B cell (primary cell): ENCODE data around the gene CD200.

Experiments
- CTCF ChIP-seq: fragments of 200-600 bp; IDR thresholded peaks from one replicate; pipeline ENCODE4 v1.8.0; 2022; ENCODE audit warnings: antibody characterized with exemption, mild to moderate bottlenecking
- EZH2 ChIP-seq: IDR thresholded peaks from 2 replicates; pipeline ENCODE4 v1.6.1; 2012; ENCODE audit warnings: borderline replicate concordance, low read depth, mild to moderate bottlenecking, moderate library complexity, low read length; ENCODE audit not compliant: insufficient read depth, poor library complexity, severe bottlenecking

- TF ChIP-seq CTCF (no peak), EZH2 (no peak)
Observed at GRCh38 chr3:112407888-112408702, 75.1 kb downstream of the CD200 start.
